CD4-positive, alpha-beta T cell treated with Interleukin-12 subunit alpha and Interleukin-12 subunit beta, for 1 hour (primary cell): ENCODE measurements around the gene ECM1.

Source experiments
- DNase-seq: peaks from one replicate; pipeline ENCODE4 v3.0.0-alpha.2; 2020

Gene ECM1

DNA sequence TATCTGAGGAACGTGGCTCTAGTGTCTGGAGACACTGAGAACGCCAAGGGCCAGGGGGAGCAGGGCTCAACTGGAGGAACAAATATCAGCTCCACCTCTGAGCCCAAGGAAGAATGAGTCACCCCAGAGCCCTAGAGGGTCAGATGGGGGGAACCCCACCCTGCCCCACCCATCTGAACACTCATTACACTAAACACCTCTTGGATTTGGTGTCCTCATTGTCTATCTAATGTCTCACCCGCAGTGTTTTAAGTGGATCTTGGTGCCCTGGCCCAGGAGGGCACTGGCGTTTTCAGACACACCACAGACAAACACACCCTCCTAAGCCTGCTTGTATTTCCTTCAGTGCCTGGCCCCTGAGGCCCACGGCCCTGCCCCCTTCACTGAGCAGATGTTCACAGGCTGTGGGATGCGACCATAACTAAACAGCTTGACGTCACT is 5.5 kb downstream of the ECM1 start:
- DNase-seq: no peak

DNA sequence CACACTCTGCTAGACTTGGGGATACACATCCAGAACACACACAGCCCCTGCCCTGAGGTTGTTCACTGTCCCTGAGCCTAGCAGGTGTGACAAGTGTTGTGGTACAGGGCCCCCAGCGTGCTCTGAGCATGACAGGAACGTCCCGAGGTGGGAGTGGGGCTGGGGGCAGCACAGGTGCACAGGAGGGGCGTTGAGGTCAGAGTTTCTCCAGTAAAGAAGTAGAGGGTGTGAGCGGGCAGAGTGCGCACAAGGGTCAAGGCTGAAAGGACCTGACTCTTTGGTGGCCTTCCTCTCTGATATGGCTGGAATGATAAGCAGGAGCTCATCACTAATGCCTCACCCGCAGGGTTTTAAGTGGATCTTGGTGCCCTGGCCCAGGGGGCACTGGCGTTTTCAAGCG is 6.4 kb downstream of the ECM1 start:
- no peak for DNase-seq

DNA sequence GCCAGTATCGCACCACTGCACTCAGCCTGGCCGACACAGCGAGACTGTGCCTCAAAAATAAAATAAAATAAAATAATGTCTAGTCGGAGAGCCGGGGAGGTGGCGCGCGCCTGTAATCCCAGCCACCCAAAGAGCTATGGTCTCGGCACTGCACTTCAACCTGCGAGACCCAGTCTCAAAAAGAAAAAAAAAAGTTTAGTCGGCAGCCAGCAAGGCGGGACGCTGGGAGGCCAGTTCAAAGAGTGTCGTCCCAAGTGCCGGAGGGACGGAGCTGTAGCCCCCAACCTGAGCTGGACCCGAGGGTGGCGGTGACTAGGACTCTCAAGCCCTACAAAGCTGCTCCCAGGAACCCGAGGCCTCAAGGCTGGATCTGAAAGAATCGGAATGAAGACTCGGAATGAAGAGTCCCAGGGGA is 7.0 kb downstream of the ECM1 start:
- no peak for DNase-seq

DNA sequence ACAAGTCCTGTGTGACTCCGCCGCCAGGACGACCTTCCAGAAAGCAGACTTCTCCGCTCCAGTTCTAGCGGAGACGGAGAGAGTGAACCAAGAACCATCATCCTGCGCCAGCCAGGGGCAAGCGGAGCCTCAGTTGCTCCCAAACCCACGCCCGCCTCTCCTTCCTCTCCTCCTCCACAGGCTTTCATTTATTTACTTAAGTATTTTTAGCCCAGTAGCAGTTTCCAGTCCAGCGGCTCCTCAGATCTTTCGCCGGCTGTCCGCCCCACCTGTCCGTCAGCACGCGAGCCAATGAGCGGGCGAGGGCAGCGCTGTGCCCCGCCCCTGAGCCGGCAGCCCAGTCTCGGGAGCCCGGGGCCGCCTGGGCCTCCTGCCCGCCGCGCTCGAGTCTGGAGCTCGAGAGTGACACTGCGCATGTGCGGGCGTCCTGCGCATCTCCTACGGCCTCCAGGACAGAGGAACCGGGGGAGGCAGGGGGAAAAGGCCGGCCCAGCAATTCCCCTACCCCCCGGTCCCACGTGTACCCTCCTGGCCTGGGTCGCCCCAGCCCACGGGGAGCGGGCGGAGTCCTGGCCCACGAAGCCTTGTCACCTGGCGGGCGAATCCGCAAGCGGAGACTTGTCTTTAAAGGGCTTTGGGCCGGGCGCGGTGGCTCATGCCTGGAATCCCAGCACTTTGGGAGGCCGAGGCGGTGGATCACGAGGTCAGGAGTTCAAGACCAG is 7.6 kb downstream of the ECM1 start, which contains the start of gene FALEC:
FALEC (plus strand) TSS at position 425 of the 722 bp plus-strand sequence.
- DNase-seq: peak; percentile 93

DNA sequence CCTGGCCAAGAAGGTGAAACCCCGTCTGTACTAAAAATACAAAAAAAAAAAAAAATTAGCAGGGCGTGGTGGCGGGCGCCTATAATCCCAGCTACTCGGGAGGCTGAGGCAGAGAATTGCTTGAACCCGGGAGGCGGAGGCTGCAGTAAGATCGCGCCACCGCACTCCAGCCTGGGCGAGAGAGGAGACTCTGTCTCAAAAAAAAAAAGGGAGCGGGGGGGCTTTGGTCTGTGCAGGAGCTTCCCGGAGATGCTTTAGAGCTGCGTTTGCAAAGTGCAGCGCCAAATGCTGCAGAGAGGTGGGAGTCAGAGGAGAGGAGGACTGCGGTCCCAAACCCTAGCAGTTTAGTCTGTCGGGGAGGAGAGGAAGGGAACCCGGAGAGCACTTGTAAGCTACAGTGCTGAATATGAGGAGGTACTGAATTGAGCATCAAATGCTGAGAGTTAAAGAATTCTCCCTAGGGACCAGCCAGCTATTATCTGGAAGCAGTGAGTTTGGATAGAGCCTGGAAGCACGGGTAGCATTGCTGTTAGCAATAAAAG is 8.2 kb downstream of the ECM1 start:
- no peak for DNase-seq

DNA sequence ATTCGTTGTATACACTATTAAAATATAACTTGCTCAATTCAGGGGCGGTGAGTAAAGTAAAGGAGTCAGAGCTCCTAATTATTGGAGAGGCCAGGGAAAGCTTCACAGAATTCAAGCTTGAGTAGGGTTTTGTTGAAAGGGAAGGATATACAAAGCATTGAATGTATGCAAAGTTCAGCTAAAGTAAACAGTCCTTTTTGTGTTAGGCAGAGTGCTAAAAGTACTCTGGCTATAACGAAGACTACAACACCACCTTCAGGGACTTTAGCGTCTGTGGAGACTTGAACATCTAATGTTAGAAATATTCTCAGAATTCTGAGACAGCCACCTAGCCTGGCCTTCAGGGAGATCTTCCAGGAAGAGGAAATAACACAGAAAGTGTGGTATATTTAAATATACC is 8.7 kb downstream of the ECM1 start:
- no peak for DNase-seq

DNA sequence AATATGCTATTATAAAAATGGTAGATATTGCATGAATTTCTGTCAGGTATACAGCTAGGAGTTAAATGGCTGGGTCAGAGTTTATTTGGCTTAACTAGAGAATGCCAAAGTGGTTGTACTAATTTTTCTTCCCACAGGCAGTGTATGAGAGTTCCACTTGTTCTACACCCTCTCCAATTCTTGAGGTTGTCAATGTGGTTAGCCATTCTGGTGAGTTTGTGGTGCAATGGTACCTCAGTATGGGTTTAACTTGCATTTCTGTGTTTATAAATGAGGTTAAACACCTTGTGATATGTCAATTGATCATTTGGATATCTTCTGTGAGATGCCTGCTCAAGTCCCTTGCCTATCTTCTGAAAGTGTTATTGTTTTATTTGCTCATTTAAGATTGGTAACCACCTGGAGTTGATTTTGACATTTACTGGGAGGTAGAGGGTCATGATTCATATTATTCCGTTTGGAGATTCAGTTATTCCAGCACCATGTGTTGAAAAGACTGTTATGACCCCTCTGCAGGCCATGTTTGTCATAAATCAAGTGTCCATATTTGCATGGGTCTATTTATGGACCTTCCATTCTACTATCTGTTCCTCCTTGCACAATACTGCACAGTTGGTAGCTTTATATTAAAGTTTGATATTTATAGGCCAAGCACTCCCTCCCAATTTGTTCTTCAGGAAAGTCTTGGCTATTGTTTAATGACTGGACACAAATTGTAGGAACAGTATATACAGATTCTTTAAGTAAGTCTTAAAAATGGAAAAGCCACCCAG is 13.5 kb downstream of the ECM1 start:
- DNase-seq: no peak

DNA sequence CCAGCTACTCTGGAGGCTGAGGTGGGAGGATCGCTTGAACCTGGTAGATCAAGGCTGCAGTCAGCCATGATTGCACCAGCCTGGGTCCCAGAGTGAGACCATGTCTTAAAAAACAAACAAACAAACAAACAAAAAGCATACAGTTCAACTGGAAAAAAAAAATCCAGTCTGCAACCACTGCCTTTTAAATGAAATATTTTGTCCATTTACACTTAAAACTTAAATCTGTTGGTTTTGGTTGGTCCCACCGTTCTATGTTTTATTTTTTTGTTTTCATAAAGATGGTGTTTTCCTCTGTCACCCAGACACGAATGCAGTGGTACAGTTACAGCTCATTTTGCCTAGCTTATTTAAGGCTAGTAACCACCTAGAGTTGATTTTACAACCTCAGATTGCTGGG is 17.4 kb downstream of the ECM1 start:
- DNase-seq: no peak

DNA sequence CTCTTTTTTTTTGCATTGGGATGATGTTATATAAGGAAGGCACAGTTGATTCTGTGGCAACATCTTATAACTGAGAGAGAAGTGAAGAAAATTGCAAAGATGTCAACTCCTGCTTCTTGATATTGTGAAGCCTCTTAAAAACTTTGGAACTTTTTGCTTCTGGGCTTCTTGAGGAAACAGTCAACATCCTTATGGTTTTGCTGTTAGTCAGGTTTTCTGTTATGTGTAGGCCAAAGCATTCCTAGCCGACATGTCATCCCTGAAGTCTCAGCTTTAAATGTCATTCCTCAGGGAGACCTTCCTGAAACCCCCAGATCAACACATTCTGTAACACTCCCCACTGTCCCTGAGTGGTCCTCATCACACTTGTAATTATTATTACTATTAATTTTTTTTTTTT is 20.3 kb downstream of the ECM1 start:
- no peak for DNase-seq

DNA sequence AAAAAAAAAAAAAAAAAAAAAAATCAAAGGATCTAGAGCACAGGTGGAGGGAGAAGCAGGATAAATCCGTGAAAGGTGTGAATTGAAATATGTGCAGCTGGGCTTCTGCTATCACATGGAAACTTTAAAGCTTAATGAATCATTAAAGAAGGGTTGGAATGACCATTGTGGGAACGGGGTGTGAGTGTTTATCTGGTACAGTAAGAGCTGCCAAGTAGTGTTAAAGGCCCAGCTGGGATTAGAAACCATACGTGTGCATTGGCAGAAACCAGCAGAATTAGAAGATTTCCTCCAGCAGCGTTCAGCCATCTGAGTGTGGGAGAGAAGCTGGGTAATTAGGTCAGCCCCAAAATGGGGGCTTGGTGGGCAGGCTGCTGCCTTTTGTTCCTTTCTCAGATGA is 21.1 kb downstream of the ECM1 start:
- no peak for DNase-seq

DNA sequence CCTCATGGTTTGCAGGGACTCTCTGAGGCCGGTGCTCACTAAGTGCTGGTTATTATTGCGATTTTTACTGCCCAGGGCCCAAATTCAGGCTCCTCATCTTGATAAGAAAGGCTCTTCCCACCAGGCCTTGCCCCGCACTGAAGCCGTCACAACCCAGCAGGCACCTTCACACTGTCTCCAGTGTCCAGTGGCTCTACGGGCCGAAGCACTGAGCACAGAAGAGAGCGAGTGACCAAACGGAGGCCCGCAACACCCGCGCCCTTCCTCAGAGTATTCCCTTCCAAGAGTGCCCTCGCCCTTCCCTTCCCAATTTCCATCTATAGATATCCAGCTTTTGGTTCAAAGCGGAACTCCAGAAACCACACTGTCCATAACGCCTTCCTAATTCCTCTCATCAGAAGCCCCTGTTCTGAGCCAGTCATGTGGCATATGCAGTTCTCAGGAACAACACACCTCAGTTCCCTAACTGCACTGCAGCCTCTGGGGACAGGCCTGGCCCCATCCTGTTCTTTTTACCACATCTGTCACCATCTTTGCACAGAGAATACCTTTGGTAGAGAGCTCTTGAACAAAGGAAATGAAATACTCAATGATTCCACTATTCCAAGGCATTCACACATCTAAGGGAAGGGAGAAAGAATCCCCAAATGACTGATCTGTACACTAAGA is 22.7 kb downstream of the ECM1 start:
- no peak for DNase-seq

DNA sequence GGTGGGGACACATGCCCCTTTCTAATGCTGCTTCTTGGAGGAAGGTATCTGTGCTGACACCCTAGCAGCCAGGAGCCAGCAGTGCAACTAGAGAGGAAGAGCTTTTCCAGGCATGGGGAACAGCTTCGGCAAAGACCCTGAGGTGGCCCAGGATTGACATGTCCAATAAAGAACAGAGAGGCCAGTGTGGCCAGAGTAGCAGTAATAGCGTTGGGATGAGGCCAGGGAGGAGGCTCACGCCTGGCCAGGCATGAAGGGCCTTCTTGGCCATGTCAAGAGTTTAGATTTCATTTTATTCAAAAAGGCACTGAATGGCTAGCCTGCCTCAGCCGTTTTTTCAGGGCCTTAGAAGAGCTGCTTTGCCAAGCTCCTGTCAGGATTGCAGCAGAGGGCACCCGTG is 25.0 kb downstream of the ECM1 start:
- no peak for DNase-seq

DNA sequence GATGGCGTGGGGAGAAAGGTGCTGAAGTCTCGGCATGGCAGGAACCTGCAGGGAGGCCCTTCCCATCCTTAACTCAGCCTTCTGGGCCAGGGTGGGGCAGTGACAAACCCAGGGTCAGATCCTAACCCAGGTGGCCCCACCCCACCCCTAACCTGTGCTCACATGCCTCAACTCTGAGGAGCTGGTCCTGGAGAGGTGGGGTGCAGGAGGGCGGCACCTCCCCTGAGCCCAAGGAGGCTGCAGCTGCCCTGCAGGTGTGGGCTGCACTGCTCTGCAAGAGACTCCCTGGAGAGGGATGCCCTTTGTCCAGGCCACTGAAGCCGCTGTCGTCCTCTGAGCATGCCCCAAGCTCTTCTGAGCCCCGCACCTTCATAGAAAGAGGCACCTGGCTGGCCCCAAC is 26.1 kb downstream of the ECM1 start:
- no peak for DNase-seq

DNA sequence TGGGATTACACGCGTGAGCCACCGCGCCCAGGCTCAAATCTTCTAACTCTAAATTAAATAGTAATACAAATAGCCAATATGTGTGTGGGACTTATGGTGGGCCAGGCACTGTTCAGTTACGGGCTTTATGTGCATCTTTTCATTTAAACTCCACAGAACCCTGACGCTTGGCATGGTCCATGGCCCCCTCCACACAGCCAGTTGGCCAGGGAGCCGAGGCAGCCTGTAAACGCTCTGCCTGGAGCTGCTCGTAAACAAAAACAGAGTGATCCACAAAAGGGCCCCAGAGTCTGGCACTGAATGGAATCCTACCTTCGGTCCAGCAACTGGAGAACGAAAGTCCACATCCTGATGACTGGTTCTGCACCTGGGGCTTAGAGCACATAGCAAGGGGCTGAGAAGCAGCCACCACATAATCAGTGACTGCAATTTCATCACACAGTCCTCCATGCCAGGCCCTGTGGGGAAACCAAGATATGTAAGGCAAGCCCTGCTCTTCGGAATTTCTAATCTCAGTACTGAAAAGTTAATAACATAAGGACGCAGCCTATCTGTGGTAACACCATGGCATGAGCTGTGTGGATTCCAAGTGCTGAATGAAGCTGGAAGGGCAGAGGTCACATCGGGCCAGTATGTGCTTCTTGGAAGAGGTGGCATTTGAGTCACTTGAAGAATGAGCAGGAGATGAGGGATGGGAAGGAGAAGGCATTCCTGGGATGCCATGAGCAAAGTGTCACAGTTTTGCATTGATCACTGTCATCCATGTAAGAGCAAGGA is 27.8 kb downstream of the ECM1 start:
- DNase-seq: no peak

DNA sequence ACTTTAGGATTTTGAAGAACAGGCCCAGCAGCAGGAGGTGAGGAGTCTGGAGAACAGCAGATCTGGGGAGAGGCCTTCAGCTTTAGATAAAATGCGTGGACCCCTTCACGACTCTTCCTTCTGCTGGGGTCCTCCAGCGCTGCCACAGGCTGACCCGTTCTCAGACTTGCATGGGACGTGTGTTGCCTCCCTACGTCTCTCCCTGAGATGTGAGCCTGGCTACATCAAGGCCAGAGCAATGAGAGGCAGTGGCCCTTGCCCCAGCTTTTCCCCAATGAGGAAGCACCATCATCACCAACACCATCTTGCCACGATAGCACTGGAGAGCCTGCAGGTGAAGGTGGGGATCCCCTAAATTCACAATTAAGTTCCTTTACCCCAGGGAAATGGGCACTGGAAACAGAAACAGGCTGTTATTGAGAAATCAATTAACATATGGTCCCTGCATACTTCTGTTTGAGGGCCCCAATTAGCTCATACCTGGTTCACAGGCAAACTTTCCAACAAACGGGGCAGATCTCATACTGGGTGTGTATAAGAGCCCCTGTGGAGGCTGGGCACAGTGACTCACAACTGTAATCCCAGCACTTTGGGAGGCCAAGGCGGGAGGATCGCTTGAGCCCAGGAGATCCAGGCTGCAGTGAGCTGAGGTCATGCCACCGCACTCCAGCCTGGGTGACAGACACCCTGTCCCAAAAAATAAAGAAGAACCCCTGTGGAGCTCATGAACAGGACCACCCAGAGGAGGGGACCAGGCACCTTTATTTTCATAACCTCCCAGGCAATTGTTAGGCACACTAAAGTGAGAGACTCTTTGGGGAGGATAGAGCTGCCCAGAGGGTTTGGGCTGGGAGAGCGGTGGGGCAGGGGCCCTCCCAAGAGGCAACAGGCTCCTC is 29.2 kb downstream of the ECM1 start:
- DNase-seq: no peak

DNA sequence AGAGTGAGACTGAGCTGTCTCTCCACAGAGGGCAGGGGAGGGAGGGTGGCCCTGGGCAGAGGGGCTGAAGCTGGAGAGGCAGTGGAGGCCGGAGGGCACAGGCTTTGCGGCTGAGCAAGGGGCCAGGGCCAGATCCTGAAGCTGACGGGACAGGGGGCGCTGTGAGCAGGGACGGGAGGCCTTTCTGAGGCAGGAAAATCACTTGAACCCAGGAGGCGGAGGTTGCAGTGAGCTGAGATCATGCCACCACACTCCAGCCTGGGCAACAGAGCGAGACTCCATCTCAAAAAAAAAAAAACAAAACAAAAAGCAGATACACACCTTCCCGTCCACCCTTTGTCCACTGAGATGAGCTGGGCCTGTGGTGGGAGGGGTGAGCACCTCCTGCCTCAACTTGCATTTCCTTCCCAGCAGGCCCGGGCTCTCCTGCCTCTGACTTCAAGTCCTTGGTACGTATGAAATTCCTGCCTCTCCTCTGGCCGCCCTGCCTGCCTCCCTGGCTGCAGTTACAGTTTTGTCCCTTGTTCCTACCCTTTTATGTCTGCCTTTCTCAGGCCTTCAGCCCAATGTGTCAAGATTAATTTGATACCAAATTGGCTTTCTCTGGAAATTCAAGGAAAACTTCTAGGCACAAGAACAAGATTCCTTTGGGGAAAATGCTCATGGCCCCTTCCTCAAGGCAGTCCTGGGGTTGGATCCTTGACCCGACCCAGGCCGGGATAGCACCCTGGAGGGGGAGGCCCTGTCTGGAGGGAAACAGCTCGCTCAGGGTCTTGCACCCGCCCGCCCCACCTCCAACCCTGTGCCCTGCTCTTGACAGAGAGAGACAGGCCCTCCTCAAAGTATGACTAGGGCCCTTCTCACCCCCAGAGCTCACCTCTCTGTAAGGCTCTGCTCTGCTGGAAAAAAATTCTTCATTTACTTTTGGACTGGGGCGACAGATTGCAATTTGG is 30.1 kb downstream of the ECM1 start:
- DNase-seq: no peak

DNA sequence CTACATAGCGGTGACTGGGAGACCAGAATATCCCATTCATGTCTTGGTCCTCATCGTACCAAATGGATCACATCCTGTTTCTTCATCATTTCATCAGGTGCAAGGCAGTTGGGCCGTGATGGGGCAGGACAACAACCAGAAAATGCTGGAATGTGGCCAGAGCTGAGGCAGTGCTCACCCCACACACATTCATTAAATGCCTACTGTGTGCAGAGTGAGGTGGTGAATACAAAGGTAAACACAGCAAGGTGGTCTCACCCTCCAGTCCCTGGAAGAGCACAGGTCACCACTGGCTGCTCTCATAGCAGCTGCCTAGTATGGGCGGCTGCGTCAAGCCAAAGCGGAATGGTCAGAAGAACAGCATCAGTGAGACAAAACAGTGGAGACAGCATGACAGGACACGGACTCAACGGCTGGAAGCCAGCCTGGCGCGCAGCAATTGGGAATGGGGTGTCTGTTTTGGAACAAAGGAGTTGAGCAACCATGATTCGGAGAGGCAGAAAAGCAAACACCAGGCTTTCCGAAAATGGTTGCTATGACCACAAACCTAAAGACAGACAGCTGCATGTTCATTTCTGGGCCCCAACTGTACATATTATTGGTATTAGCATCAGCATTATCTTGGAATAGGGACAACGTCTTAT is 35.7 kb downstream of the ECM1 start:
- no peak for DNase-seq

DNA sequence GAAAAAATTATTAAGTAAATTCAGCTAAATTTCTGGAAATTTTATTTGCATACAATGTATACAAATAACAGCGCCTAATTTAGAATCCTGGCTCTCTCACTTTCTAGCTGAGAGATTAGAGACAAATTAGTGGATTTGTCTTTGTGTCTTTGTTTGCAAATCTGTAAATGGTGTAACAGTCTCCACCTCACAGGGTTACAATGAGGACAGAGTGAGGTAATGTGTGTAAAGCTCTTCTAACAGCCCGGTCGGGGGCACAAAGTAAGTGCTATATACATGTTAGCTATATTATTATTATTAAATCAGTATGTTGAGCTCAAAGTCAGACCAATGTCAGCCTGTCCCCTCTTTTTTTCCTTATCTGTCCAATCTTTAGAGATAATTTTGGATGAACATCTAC is 36.3 kb downstream of the ECM1 start:
- DNase-seq: no peak

DNA sequence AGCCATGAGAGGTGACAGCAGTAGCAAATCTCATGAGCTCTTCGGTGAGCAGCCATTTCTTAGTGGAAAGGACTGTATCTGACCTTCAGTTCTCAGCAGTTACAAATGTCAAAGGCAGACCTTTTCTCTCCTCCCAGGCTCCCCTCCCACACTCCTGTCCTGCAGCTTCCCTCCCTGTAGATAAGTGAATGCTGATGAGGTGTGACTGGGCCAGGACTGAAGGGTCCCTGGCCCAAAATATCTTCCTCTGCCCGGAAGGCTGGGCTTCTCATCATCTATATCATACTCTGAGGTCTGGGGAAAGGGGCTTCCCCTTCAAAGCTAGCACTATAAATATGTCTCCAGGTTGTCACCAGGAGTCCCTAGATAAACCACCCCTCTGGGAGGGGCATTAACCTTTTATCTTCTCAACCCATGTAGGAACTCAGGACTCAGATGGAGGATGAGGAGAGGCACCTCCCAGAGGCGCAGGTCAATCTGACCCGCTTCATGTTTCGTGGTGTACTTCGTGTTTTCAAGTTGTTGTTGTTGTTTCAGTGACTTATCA is 37.6 kb downstream of the ECM1 start:
- no peak for DNase-seq
